ENCODE measurements around the gene FASN. TPM values are rescaled to one million over a fixed set of nuclear protein-coding genes. Genes with fewer than 3 reads are reported as not detected.

Gene FASN
- total and polyA plus RNA-seq, 2 of the 13 experiments (the other 11 are each of a cell fraction or from before 2014, with no cell fraction given): 51.7 to 101 TPM

DNA sequence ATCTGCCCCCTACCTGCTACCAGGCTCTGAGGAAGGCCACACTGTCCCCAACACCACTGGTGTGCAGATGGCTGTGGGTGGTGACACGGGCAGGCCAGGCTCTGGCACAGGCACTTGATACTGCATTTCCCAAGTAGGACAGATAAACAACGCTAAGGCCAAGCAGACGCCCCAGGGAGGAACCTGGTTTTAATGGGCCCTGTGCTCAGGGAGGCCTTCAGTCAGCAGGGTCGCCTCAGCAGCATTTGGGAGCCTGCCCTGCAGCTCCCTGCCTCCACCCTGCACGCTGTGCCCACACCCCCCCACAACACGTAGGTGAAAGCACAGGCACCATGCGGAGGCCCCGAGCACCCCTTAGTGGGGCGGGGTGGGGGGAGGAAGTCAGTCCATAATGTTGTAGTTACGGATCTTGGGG, 3.3 kb upstream of the FASN start (continued):
- TF ChIP-seq SRY (CRISPR knock-in tag; IDR thresholded peaks at IDR 0.05) (no peak), GZF1 (CRISPR knock-in tag; IDR thresholded peaks at IDR 0.05) (no peak), KMT2A (CRISPR knock-in tag; IDR thresholded peaks at IDR 0.05) (no peak), ISL2 (CRISPR knock-in tag; IDR thresholded peaks at IDR 0.05) (no peak), ZNF430 (CRISPR knock-in tag; IDR thresholded peaks at IDR 0.05) (no peak), MIER3 (CRISPR knock-in tag; IDR thresholded peaks at IDR 0.05; ENCODE audit: borderline replicate concordance) (no peak), MATR3 (CRISPR knock-in tag; IDR thresholded peaks at IDR 0.05) (no peak), ZNF652 (CRISPR knock-in tag; IDR thresholded peaks at IDR 0.05; ENCODE audit: borderline replicate concordance, low read depth) (no peak), SNAPC2 (CRISPR knock-in tag; IDR thresholded peaks at IDR 0.05) (no peak), AHR (CRISPR knock-in tag; IDR thresholded peaks at IDR 0.05) (no peak), ZFP90 (CRISPR knock-in tag; IDR thresholded peaks at IDR 0.05; ENCODE audit: borderline replicate concordance) (no peak), DPF2 (CRISPR knock-in tag; IDR thresholded peaks at IDR 0.05; ENCODE audit: borderline replicate concordance, low read depth) (no peak), DNMT1 (CRISPR knock-in tag; IDR thresholded peaks at IDR 0.05) (no peak), FIP1L1 (IDR thresholded peaks at IDR 0.05; ENCODE audit: borderline replicate concordance, insufficient read depth, low read depth, low read length) (no peak), EED (CRISPR knock-in tag; IDR thresholded peaks at IDR 0.05) (no peak), ZNF230 (CRISPR knock-in tag; IDR thresholded peaks at IDR 0.05) (no peak), ZBTB7A (CRISPR knock-in tag; IDR thresholded peaks at IDR 0.05) (no peak)
- TF ChIP-seq, protein P1, sequence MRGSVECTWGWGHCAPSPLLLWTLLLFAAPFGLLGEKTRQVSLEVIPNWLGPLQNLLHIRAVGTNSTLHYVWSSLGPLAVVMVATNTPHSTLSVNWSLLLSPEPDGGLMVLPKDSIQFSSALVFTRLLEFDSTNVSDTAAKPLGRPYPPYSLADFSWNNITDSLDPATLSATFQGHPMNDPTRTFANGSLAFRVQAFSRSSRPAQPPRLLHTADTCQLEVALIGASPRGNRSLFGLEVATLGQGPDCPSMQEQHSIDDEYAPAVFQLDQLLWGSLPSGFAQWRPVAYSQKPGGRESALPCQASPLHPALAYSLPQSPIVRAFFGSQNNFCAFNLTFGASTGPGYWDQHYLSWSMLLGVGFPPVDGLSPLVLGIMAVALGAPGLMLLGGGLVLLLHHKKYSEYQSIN (CRISPR knock-in tag; IDR thresholded peaks at IDR 0.05; ENCODE audit: borderline replicate concordance): no peak
- TF ChIP-seq, protein P2, sequence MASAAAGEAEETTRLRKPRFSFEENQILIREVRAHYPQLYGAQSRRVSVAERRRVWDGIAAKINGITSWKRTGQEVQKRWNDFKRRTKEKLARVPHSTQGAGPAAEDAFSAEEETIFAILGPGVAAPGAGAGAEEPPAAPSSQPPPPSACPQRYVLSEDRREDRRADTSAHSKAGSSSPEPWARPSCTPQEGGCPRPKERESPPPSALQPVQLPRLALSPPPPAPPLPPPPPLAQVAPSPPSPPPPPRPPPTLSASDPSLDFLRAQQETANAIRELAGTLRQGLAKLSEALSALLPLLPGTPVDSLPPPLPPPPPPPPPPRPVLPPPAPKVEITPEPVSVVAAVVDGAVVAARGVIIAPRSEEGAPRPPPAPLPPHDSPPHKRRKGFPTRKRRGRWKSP (CRISPR knock-in tag; IDR thresholded peaks at IDR 0.05): no peak
- TF ChIP-seq, protein P3, sequence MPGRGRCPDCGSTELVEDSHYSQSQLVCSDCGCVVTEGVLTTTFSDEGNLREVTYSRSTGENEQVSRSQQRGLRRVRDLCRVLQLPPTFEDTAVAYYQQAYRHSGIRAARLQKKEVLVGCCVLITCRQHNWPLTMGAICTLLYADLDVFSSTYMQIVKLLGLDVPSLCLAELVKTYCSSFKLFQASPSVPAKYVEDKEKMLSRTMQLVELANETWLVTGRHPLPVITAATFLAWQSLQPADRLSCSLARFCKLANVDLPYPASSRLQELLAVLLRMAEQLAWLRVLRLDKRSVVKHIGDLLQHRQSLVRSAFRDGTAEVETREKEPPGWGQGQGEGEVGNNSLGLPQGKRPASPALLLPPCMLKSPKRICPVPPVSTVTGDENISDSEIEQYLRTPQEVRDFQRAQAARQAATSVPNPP (CRISPR knock-in tag; IDR thresholded peaks at IDR 0.05): no peak
- TF ChIP-seq, protein P4, sequence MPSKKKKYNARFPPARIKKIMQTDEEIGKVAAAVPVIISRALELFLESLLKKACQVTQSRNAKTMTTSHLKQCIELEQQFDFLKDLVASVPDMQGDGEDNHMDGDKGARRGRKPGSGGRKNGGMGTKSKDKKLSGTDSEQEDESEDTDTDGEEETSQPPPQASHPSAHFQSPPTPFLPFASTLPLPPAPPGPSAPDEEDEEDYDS (CRISPR knock-in tag; IDR thresholded peaks at IDR 0.05): no peak
- TF ChIP-seq, protein P5, sequence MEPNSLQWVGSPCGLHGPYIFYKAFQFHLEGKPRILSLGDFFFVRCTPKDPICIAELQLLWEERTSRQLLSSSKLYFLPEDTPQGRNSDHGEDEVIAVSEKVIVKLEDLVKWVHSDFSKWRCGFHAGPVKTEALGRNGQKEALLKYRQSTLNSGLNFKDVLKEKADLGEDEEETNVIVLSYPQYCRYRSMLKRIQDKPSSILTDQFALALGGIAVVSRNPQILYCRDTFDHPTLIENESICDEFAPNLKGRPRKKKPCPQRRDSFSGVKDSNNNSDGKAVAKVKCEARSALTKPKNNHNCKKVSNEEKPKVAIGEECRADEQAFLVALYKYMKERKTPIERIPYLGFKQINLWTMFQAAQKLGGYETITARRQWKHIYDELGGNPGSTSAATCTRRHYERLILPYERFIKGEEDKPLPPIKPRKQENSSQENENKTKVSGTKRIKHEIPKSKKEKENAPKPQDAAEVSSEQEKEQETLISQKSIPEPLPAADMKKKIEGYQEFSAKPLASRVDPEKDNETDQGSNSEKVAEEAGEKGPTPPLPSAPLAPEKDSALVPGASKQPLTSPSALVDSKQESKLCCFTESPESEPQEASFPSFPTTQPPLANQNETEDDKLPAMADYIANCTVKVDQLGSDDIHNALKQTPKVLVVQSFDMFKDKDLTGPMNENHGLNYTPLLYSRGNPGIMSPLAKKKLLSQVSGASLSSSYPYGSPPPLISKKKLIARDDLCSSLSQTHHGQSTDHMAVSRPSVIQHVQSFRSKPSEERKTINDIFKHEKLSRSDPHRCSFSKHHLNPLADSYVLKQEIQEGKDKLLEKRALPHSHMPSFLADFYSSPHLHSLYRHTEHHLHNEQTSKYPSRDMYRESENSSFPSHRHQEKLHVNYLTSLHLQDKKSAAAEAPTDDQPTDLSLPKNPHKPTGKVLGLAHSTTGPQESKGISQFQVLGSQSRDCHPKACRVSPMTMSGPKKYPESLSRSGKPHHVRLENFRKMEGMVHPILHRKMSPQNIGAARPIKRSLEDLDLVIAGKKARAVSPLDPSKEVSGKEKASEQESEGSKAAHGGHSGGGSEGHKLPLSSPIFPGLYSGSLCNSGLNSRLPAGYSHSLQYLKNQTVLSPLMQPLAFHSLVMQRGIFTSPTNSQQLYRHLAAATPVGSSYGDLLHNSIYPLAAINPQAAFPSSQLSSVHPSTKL (CRISPR knock-in tag; IDR thresholded peaks at IDR 0.05): no peak
- TF ChIP-seq, protein P6, sequence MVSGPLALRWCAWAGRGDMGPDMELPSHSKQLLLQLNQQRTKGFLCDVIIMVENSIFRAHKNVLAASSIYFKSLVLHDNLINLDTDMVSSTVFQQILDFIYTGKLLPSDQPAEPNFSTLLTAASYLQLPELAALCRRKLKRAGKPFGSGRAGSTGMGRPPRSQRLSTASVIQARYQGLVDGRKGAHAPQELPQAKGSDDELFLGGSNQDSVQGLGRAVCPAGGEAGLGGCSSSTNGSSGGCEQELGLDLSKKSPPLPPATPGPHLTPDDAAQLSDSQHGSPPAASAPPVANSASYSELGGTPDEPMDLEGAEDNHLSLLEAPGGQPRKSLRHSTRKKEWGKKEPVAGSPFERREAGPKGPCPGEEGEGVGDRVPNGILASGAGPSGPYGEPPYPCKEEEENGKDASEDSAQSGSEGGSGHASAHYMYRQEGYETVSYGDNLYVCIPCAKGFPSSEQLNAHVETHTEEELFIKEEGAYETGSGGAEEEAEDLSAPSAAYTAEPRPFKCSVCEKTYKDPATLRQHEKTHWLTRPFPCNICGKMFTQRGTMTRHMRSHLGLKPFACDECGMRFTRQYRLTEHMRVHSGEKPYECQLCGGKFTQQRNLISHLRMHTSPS (CRISPR knock-in tag; IDR thresholded peaks at IDR 0.05; ENCODE audit: low read depth): no peak

Data from HepG2 (cell line).